ENCODE results near the gene KHDC4.

DNA sequence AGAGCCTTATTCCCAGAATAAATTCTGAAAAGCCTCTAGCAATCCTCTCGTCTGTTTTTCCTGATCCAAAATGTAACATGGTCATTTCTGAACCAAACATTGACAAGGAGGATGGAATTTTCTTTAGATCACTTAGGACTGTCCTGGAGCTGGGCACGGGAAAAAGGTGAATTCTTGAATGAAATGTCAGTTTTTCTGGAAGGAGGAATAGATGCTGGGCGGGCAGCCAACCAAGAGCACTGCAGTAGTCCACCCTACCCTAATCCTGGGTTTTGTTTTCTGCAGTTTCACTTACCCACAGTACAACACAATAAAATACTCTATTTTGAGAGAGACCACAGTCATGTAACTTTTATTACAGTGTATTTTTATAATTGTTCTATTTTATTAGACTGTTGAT lies 44.0 kb downstream of the KHDC4 start:
- TF ChIP-seq CTCF (conservative IDR thresholded peaks at IDR 0.05; ENCODE audit: low read length): no peak
- TF ChIP-seq EZH2phosphoT487 (IDR thresholded peaks at IDR 0.05; ENCODE audit: borderline replicate concordance): no peak
